ENCODE results near the gene MOG. TPM values are rescaled to one million over a fixed set of nuclear protein-coding genes. Genes with fewer than 3 reads are reported as not detected.

Gene MOG
- total RNA-seq, 1 donor from 2014 or later: not detected

- intact Hi-C loops (cut with micrococcal nuclease): no loop called here
These were observed 17.1 kb downstream of the MOG start for GRCh38 chr6:29674008-29674407.

DNA sequence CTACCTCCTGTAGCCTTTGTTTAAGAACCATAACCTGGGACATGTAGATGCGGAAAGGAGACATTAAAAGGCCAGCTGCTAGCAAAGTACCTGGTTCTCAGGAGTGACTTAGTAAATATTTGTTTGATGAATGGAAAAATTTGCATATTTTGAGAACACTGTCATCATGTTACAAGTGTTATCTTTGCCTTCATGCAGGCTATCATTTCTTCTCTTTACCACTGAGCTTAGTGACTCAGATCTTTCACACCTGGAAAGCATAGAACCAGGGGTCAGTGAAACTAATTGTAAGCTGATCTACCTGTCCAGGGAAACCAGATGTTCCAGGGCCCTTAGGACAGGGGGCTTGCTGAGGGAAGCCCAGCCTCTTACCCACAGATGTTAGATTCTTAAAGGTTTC, 18.7 kb downstream of the MOG start:
- intact Hi-C loops (cut with micrococcal nuclease): no loop called here

- intact Hi-C loops (cut with micrococcal nuclease): no loop called here
These were observed 20.2 kb downstream of the MOG start for GRCh38 chr6:29676981-29677601.

GRCh38 chr6:29678114-29678513, 21.2 kb downstream of the MOG start:
- intact Hi-C loops (cut with micrococcal nuclease): no loop called here

DNA sequence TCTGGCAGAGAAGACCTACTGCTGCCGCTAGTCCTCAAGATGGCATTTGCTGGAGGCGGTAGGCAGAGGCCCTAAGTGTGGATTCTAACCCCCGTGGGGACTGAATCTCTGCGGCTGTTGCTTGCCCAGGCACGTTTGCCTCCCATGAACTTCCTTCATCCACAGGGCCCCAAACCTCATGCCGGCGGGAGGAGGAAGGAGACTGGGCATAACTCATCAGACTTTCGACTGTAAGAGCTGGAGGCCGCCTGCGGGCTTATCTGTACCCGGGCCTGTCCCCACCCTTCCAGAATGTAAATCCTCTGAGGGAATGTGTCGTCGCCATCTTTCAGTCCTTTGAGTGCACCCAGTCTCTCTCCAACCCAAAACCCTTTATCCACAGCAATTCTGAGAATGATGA, 23.1 kb downstream of the MOG start:
- intact Hi-C loops (cut with micrococcal nuclease): no loop called here

DNA sequence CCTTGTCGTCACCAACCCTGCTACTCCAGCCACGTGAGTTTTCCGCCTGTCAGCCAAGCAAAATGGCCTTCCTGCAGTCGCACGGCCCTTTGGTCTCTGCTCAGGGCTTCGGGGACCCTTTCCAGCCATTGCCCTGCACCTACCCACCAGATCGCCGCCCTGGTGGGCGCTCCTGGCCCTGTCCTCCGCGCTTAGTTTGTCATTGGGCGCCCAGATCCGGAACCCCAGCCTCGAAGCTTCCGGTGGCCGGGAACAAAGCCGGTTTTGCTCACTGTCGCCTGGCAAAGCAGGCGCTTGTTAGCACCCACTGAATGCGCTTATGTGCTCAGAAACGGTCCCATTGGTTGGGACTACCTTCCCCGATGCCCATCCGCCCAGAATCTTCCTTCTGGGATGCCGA, 23.5 kb downstream of the MOG start:
- intact Hi-C loops (cut with micrococcal nuclease): no loop called here

DNA sequence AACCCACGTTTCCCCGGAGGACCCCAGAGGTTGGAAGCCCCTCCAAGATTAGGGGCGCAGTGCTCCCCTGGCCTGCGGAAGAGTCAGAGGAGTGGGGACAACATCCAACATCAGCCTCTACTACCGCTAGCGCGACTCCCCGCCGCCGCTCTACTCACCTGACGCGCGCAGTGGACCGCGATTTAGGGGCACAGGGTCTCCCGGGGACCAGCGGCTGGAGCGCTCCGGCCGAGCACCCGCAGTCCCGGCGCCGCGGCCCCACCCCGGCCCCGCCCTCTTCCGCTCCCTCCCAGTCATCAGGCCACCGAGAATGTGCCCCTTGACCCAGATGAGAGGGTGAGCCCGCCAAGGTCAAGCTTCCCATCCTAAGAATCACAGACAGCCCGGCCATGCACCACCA, 24.0 kb downstream of the MOG start, which contains the start of gene ZFP57:
Gene ZFP57, minus strand, starts transcription at position 249 of the 400 bp plus-strand sequence. CDS start 4,149 bp downstream, outside the sequence.
- intact Hi-C loops (cut with micrococcal nuclease): no loop called here

GRCh38 chr6:29681811-29682210, 24.9 kb downstream of the MOG start:
- intact Hi-C loops (cut with micrococcal nuclease): no loop called here

GRCh38 chr6:29685718-29686326, 28.9 kb downstream of the MOG start:
- intact Hi-C loops (cut with micrococcal nuclease): no loop called here

DNA sequence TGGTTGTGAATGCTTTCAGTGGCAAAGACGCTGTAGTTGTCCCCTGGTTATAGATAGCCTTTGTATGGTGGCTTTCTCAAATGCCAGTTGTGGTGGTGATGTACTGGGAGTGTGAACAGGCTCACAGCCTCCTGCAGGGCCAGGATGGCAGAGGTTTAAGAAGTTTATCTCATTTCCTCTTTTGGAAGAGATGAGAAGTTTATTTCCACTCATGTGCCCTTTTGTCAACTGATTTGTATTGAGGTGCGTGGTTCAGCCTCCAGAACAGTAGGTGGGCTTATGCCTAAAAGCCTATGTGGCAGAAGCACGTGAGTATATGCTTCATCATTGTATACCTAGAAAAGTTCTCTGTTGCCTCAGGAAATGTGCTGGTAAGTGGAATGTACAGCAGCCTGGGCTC, 37.7 kb downstream of the MOG start:
- intact Hi-C loops (cut with micrococcal nuclease): no loop called here

DNA sequence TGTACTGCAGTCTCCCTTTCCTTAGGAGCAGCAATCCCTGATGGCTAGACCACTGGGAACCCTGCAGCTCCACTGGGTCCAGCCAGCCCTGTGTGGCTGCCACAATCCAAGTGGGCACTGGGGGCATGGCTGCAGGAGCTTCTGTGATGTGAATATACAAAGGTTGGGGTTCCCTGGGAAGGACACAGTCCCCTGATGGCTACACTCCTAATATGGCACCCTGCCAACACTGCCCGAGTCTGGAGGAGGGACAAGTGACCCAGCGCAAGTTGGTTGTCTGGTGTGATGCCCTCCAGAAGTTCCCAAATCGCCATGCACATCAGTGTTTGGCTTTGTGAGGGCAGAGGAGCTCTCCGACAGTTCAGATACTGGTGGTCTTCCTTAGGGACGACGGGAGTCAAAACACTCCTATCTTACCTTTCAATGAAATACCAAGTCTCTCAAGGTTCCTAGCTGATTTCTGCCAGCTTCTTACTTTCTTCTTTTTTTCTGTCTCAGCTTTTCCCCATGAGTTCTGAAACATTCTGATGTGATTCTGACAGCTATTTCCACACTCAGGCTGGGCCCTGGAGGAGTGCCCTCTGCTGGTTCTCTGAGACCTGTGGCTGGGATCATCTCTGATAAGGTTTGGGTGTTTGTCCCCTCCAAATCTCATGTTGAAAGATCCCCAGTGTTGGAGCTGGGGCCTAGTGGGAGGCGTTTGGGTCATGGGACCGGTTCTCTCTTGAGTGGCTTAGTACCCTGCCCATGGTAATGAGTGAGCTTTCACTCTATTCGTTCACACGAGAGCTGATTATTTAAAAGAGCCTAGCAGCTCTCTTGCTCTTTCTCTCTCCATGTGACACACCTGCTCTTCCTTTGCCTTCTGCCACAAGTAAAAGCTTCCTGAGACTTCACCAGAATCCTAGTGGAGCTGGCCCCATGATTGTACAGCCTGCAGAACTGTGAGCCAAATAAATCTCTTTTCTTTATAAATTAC, 39.5 kb downstream of the MOG start:
- intact Hi-C loops (cut with micrococcal nuclease): no loop called here

DNA sequence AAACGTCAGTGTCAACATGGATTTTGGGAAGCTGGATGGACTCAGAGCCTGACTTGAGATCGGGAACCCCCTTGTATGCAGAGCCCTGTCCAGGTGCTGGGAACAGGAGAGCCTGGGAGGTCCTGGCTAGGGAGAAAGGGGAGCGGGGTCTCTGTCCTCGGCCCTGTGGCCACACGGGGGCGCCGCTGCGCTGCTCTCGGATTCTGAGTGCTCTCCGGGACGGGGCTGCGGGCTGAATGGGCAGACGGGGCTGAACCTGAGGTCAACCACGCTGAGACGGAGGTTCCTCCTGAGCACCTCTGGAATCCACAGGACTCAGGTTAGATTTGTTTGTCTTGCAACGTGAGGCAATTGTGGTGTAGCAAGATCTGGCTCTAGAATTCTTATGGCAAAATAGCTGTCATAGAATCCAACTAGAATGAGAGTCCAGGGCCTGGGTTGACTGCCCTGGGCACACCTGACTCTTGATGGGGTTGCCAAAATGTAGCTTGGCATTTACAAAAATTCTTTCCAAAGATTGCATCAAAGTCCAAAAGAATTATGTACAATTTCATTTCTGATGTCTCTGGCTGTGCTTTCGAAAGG, 45.7 kb downstream of the MOG start:
- intact Hi-C loops (cut with micrococcal nuclease): loop anchor here (1.0 to 10.0 kb wide), 4 partner anchors 36 to 362 kb away; partner anchors contain the start of genes POLR1H and PPP1R11

DNA sequence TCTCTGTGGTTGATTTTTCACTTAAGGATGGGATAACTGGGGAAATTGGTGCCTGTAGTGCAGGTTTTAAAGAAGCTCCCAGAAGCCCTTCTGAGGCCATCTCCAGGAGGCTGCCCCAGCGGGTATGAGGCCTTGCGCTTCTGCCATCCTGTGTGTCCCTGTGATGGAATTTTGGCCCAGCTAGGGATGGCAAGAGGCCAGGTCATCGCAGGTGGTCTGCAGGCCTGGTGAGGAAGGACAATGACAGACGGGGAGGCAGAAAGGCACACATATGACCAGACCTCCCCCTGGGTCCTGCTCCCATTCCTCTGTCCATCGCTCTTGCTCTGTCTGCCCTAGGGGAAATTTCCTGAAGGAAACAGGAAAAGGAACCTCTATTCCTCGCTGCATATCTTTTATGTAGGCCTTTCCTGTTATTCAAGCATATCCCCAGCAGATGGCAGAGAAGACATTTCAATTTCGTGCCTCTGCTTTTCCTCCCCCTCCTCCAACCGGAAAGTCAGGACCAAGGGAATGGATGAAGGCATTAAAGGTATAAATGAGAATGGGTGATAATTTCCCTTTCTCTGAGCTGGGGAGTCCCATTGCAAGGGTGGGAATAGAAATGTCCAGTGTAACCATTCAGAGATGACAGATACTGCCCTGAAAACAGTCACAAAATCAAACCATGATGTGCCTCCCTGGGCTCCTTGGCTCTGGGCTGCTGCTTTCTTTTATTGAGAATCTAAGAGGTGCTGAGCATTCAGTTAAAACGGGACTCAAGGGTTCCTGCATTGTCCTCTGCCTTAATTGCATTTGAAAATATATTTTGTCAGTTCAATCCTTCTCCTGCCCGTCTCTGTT, 48.7 kb downstream of the MOG start:
- intact Hi-C loops (cut with micrococcal nuclease): loop anchor here (5.0 to 10.0 kb wide), 2 partner anchors 262 to 359 kb away; partner anchors contain the start of genes POLR1H and PPP1R11

- intact Hi-C loops (cut with micrococcal nuclease): loop anchor here (1.0 to 10.0 kb wide), 5 partner anchors 41 to 356 kb away; partner anchors contain the start of genes POLR1H and PPP1R11
These were observed 51.7 kb downstream of the MOG start for GRCh38 chr6:29708432-29709179.

GRCh38 chr6:29709188-29709587, 52.3 kb downstream of the MOG start:
- intact Hi-C loops (cut with micrococcal nuclease): loop anchor here (1.0 to 10.0 kb wide), 4 partner anchors 44 to 356 kb away; partner anchors contain the start of genes POLR1H and PPP1R11

DNA sequence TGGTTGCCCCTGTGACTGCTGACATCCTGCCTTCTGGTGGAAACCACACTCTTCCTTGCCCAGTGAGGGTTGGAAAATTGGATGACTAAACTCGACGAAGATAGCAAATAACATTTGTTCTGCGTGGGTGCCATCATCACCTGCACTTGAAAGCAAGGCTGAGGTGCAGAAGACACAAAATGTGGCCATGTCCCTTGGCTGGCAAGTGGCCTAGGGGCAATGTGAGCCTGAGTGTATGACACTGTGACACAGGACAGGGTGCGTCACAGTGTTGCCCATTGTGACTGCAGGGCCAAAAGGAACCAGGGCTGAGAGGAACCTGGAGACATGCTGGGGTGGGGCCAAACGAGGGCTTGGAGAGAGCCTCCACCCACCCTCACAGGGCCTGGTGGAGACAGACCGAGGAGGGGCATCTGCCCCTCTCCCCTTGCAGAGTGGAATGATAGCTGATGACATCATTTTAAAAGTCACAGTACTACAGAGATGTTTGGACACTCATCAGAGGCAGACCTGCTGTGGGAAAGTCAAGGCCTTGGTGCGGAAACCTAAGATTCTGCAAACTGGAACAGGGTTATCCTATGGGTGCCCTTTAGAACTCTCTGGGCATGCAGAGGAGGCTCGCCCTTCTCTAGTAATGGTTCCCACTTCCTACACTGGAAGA, 53.5 kb downstream of the MOG start:
- intact Hi-C loops (cut with micrococcal nuclease): no loop called here

GRCh38 chr6:29720863-29721262, 64.0 kb downstream of the MOG start:
- intact Hi-C loops (cut with micrococcal nuclease): loop anchor here (5.0 kb wide), 2 partner anchors 69 to 221 kb away; partner anchors contain the start of gene HLA-A
